SU-DHL-6 (cell line): ENCODE data around the gene SFXN2.

Experiments
- H2AFZ ChIP-seq: fragments of 200-600 bp; sonication (generic); 2 replicates; pipeline ENCODE4 v1.6.1; 2014; ENCODE audit warnings: low read depth, mild to moderate bottlenecking, moderate library complexity, mixed read lengths, antibody characterized with exemption, low read length; ENCODE audit not compliant: severe bottlenecking
- H3F3A ChIP-seq: fragments of 200-600 bp; shearing (Covaris generic); 2 replicates; pipeline ENCODE4 v1.6.0; 2016; ENCODE audit warnings: antibody characterized with exemption, mild to moderate bottlenecking; ENCODE audit not compliant: insufficient read depth
- H3K27ac ChIP-seq: fragments of 200-600 bp; sonication (generic); 2 replicates; pipeline ENCODE4 v1.5.1; 2016; ENCODE audit warnings: low read depth, mild to moderate bottlenecking, low read length, moderate library complexity, mixed read lengths
- H3K27me3 ChIP-seq: fragments of 200-600 bp; sonication (generic), shearing (Covaris generic); 2 replicates; pipeline ENCODE4 v1.6.0; 2014; ENCODE audit warnings: mild to moderate bottlenecking, low read length
- H3K36me3 ChIP-seq: fragments of 200-600 bp; sonication (generic); 2 replicates; pipeline ENCODE4 v1.6.1; 2014; ENCODE audit warnings: mild to moderate bottlenecking, low read length, mixed read lengths
- H3K4me2 ChIP-seq: fragments of 300-600, 200-600 bp; shearing (Covaris generic), sonication (generic); 2 replicates; pipeline ENCODE4 v1.6.0; 2014; ENCODE audit warnings: low read length, low read depth, mild to moderate bottlenecking; ENCODE audit not compliant: poor library complexity, severe bottlenecking
- H3K4me3 ChIP-seq: fragments of 200-600 bp; sonication (generic); 2 replicates; pipeline ENCODE4 v1.5.1; 2014; ENCODE audit warnings: antibody characterized with exemption, low read length, mild to moderate bottlenecking, mixed read lengths; ENCODE audit not compliant: insufficient read depth, poor library complexity, severe bottlenecking
- H3K79me2 ChIP-seq: fragments of 200-600 bp; sonication (generic); 2 replicates; pipeline ENCODE4 v1.6.1; 2014; ENCODE audit warnings: mild to moderate bottlenecking, low read length, moderate library complexity; ENCODE audit not compliant: insufficient read depth
- H3K9ac ChIP-seq: fragments of 200-600 bp; sonication (generic); 2 replicates; pipeline ENCODE4 v1.7.0; 2014; ENCODE audit warnings: mild to moderate bottlenecking, low read length
- H3K9me2 ChIP-seq: fragments of 200-600 bp; sonication (generic); replicated peaks from 2 replicates; pipeline ENCODE4 v1.6.1; 2014; ENCODE audit warnings: low read length; ENCODE audit not compliant: insufficient read depth
- H3K9me3 ChIP-seq: fragments of 200-600 bp; sonication (generic); 2 replicates; pipeline ENCODE4 v1.6.1; 2014; ENCODE audit warnings: low read length, mixed read lengths; ENCODE audit not compliant: insufficient read depth
- H4K20me1 ChIP-seq: fragments of 200-600 bp; sonication (generic); 2 replicates; pipeline ENCODE4 v1.6.1; 2014; ENCODE audit warnings: low read depth, mild to moderate bottlenecking, antibody characterized with exemption, low read length, moderate library complexity, mixed read lengths
- EZH2phosphoT487 ChIP-seq: fragments of 200-600 bp; sonication (generic), shearing (Covaris generic); conservative IDR thresholded peaks from 2 replicates; pipeline ENCODE4 v1.6.1; 2018; ENCODE audit warnings: mild to moderate bottlenecking, antibody characterized with exemption, low read length, moderate library complexity, mixed read lengths
- TF ChIP-seq, protein P1 (sequence below): fragments of 200-600 bp; sonication (generic); IDR thresholded peaks from one replicate; pipeline ENCODE4 v1.5.1; 2017; ENCODE audit warnings: antibody characterized with exemption, mild to moderate bottlenecking, low read length, moderate library complexity; ENCODE audit not compliant: insufficient read depth, poor library complexity, severe bottlenecking

SFXN2 gene

DNA sequence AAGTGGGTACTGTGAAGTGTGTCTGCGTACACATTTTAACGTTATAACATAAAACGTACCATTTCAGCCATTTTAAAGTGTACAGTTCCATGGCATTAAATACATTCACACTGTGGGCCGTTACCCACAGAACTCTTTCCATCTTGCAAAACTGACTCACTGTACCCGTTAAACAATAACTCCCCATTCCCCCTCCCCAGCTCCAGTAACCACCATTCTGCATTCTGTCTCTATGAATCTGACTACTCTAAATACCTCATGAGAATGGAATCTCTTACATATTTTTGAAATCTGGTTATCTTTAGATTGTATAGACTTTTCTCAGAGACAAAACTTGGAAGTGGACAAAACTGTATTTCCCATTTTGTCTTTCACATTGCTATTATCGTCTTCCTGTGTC is 9.5 kb upstream of the SFXN2 start:
- no peaks in the 10 kb centered on the region for H3K9me2 ChIP-seq
- H3K27me3 ChIP-seq: no peaks in the 10 kb centered on the region
- H3K9ac ChIP-seq: no peak overlapping the region
- no peak overlapping the region for H3K4me3 ChIP-seq
- no peak overlapping the region for H3K27ac ChIP-seq
- H2AFZ ChIP-seq: no peak overlapping the region
- no peaks in the 10 kb centered on the region for H3F3A ChIP-seq
- H3K4me2 ChIP-seq: no peak overlapping the region
- no peaks in the 10 kb centered on the region for H3K79me2 ChIP-seq
- no peaks in the 10 kb centered on the region for H4K20me1 ChIP-seq
- no peaks in the 10 kb centered on the region for H3K36me3 ChIP-seq
- TF ChIP-seq EZH2phosphoT487: no peak
- TF ChIP-seq, protein P1, sequence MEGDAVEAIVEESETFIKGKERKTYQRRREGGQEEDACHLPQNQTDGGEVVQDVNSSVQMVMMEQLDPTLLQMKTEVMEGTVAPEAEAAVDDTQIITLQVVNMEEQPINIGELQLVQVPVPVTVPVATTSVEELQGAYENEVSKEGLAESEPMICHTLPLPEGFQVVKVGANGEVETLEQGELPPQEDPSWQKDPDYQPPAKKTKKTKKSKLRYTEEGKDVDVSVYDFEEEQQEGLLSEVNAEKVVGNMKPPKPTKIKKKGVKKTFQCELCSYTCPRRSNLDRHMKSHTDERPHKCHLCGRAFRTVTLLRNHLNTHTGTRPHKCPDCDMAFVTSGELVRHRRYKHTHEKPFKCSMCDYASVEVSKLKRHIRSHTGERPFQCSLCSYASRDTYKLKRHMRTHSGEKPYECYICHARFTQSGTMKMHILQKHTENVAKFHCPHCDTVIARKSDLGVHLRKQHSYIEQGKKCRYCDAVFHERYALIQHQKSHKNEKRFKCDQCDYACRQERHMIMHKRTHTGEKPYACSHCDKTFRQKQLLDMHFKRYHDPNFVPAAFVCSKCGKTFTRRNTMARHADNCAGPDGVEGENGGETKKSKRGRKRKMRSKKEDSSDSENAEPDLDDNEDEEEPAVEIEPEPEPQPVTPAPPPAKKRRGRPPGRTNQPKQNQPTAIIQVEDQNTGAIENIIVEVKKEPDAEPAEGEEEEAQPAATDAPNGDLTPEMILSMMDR: no peak
- no peaks in the 10 kb centered on the region for H3K9me3 ChIP-seq

DNA sequence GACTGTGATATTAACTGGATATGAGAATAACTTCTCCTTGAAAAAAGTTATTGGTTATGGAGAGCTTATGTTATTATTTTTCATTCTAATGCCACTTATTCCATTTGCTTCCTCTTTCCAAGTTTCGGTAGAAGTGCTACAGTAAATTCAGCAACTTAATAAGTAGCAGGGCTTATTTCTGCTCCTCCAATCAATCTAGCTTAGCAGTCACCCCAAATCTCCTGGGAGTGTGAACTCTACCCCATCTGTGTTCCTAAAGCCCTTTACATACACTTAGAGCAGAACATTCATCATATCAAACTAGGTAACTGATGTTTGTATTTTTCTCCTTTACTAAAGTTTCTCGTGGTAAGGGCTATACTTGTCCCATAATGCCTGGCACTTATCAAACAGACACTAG is 8.9 kb upstream of the SFXN2 start:
- Histone ChIP-seq H2AFZ (no peak overlapping the region), H3K36me3 (no peaks in the 10 kb centered on the region), H3F3A (no peaks in the 10 kb centered on the region), H3K9me2 (no peaks in the 10 kb centered on the region), H3K9ac (no peak overlapping the region), H3K27ac (no peak overlapping the region), H3K79me2 (no peaks in the 10 kb centered on the region), H3K9me3 (no peaks in the 10 kb centered on the region), H4K20me1 (no peaks in the 10 kb centered on the region), H3K4me3 (no peak overlapping the region), H3K4me2 (no peak overlapping the region), H3K27me3 (no peaks in the 10 kb centered on the region)
- TF ChIP-seq, protein P1: no peak
- TF ChIP-seq EZH2phosphoT487: no peak

DNA sequence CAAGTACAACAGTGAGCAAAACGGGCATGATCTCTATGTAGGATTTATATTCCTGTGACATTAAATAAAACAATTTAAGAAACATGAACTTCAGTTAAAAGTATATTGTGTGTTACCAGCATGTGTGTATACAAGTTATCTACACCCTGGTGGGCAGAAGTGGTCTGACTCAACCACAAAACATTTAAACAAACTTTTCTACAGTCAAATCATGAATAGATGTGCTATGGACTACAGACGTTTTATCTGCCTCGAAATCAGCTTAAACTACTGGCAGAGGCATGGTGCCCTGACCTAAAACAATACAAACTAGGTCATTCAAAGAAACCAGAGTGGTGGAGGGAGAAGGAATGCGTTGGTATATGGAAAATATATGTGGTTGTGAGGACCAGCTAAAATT is 3.8 kb upstream of the SFXN2 start:
- H3K36me3 ChIP-seq: no peaks in the 10 kb centered on the region
- H2AFZ ChIP-seq: no peak overlapping the region
- no peak overlapping the region for H3K4me3 ChIP-seq
- H3K9ac ChIP-seq: no peak overlapping the region
- no peak overlapping the region for H3K27ac ChIP-seq
- no peaks in the 10 kb centered on the region for H3K9me2 ChIP-seq
- no peak overlapping the region for H3K4me2 ChIP-seq
- no peak for TF ChIP-seq EZH2phosphoT487
- TF ChIP-seq, protein P1: no peak
- peaks cover 8% of the 10 kb centered on the region for H3K79me2 ChIP-seq
- H3F3A ChIP-seq: peaks cover 11% of the 10 kb centered on the region; the same call in 1 of the 2 replicates
- no peaks in the 10 kb centered on the region for H4K20me1 ChIP-seq
- H3K27me3 ChIP-seq: no peaks in the 10 kb centered on the region
- no peaks in the 10 kb centered on the region for H3K9me3 ChIP-seq
